Sigmoid colon (tissue), 4 donors: ENCODE data around the gene CHL1.

Source experiments
- EP300 ChIP-seq, 4 donors: sonication (generic); formaldehyde crosslinking; IDR thresholded peaks; one replicate each; pipeline ENCODE4 v1.6.1; 2017; ENCODE audit warnings: antibody characterized with exemption in 4 of 4
- POLR2AphosphoS5 ChIP-seq, 4 donors: sonication (generic); formaldehyde crosslinking; IDR thresholded peaks; one replicate each; pipeline ENCODE4 v1.6.1; 2017; ENCODE audit warnings: antibody characterized with exemption in 4 of 4
- TF ChIP-seq, protein P1 (sequence below), 4 experiments: fragments of 450-650 bp in 3 of 4; fragments of 200-600 bp in 1 of 4; IDR thresholded peaks; one replicate each; pipeline ENCODE4 v1.5.1; 2016 to 2019; ENCODE audit warnings: antibody characterized with exemption in 4 of 4, mild to moderate bottlenecking in 3 of 4, moderate library complexity in 2 of 4

DNA sequence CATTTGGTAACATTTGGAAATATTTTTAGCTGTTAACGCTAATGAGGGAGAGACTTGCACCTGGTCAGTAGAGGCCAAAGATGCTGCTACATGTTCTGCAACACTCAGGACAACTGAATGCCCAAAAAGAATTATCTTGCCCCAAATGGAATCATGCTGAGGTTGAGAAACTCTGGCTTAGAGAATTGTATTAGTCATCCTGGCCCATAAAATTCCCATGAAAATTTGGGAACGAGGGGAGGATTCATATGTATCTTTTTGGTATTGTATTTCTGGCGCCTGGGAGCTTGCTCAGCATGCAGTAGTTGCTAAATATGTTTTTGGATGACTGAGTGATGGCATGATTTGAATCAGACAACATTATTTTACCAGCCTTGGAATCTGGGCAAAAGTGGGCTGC is 59.9 kb downstream of the CHL1 start:
- TF ChIP-seq POLR2AphosphoS5 (IDR thresholded peaks at IDR 0.05) (no peak), EP300 (IDR thresholded peaks at IDR 0.05) (no peak)
- TF ChIP-seq, protein P1, sequence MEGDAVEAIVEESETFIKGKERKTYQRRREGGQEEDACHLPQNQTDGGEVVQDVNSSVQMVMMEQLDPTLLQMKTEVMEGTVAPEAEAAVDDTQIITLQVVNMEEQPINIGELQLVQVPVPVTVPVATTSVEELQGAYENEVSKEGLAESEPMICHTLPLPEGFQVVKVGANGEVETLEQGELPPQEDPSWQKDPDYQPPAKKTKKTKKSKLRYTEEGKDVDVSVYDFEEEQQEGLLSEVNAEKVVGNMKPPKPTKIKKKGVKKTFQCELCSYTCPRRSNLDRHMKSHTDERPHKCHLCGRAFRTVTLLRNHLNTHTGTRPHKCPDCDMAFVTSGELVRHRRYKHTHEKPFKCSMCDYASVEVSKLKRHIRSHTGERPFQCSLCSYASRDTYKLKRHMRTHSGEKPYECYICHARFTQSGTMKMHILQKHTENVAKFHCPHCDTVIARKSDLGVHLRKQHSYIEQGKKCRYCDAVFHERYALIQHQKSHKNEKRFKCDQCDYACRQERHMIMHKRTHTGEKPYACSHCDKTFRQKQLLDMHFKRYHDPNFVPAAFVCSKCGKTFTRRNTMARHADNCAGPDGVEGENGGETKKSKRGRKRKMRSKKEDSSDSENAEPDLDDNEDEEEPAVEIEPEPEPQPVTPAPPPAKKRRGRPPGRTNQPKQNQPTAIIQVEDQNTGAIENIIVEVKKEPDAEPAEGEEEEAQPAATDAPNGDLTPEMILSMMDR (IDR thresholded peaks at IDR 0.05): no peak
